Measurements from ENCODE around the gene PDGFRA. TPM values are rescaled to one million over a fixed set of nuclear protein-coding genes. Genes with fewer than 3 reads are reported as not detected.

Gene PDGFRA
- total RNA-seq, 2 experiments from 2014 or later: not detected

DNA sequence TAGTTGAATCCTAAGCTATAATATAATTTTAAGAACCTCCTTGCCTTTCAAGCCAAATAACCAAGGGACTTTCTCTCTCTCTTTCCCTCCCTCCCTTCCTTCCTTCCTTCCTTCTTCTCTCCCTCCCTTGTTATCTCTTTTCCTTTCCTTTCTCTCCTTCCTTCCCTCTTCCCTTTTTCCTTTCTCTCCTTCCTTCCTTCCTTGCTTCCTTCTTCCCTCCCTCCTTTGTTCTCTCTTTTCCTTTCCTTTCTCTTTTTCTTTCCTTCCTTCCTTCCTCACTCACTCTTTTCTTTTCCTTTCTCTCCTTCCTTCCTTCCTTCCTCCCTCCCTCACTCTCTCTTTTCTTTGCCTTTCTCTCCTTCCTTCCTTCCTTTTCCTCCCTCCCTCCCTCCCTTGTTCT is 42.4 kb downstream of the PDGFRA start:
- H3K27me3 Mint-ChIP-seq: peaks cover 30% of the 10 kb centered on the region
- H3K27ac Mint-ChIP-seq: no peak overlapping the region
- no peaks in the 10 kb centered on the region for H3K9me3 Mint-ChIP-seq
- no peak overlapping the region for H3K4me3 Mint-ChIP-seq
- H3K4me1 Mint-ChIP-seq: no peaks in the 10 kb centered on the region
- DNase-seq: no peak
- no peaks in the 10 kb centered on the region for H3K36me3 Mint-ChIP-seq

DNA sequence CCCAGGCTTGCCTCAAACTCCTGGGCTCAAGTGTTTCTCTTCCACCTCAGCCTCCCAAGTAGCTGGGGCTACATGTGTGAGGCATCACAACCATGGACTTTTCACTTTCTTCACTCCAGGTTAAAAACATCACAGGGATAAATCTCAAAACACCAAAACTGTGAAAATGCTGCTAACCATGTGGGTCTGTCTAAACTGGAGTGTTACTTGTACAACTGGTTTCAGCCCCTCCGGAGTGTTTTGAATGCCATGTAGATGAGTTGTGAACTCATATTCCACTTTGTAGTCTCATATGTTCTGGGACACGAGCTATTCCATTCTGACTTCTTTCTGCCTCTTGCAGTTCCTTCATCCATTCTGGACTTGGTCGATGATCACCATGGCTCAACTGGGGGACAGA is 43.0 kb downstream of the PDGFRA start:
- Mint-ChIP-seq H3K9me3 (no peaks in the 10 kb centered on the region), H3K27ac (no peak overlapping the region), H3K27me3 (peaks cover 35% of the 10 kb centered on the region), H3K4me1 (no peaks in the 10 kb centered on the region), H3K36me3 (no peaks in the 10 kb centered on the region), H3K4me3 (no peak overlapping the region)
- no peak for DNase-seq

DNA sequence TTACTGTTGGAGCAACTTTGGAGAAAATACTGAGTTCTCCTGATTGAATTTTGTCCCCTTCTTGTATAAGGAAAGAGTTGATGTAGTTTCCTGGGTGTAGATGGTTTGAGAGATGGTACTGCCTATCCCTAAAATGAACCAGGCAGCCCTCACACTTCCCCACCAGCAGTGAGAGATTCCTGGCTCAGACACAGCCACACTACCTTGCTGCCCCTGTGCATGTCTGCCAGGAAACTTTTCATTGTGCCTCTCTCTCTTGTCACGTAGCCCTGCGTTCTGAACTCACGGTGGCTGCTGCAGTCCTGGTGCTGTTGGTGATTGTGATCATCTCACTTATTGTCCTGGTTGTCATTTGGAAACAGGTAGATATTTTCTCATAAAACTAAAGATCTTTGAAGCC is 45.2 kb downstream of the PDGFRA start:
- Mint-ChIP-seq H3K36me3 (no peaks in the 10 kb centered on the region), H3K4me1 (peaks cover 5% of the 10 kb centered on the region), H3K27me3 (peaks cover 43% of the 10 kb centered on the region), H3K4me3 (no peak overlapping the region), H3K27ac (no peak overlapping the region), H3K9me3 (no peaks in the 10 kb centered on the region)
- DNase-seq: no peak

DNA sequence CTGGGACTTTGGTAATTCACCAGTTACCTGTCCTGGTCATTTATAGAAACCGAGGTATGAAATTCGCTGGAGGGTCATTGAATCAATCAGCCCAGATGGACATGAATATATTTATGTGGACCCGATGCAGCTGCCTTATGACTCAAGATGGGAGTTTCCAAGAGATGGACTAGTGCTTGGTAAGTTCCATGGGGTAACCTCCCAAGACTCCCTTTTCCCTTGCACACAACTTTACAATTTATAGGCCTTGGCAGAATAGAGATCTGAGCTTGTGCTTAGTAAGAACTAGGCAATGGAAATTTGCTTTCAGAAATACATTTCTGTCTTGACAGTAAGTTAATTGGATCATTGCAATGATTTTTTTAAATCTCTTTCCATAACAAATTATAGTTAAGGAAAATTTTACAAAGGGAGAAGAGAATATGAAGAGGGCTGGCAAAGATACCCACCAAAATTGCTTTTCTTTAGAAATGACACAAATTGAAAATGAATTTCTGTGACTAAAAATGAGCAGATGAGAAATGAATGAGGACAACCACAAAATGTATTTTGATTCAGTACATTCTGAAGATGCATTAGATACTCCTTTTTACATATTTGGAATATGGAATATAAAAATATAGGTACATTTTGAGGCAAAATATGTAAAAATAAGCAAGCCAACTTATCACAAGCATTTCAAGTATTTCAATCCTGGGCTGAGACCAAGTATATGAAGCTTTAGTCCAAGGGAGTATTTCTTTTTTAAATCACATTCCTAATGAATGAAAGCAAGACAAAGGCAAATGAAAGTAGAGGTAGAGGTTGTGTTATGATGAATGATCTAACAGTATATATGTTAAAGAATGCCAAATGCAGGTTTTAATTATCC is 45.9 kb downstream of the PDGFRA start:
- no peaks in the 10 kb centered on the region for H3K9me3 Mint-ChIP-seq
- no peak for DNase-seq
- H3K27me3 Mint-ChIP-seq: peaks cover 43% of the 10 kb centered on the region
- no peak overlapping the region for H3K27ac Mint-ChIP-seq
- no peaks in the 10 kb centered on the region for H3K36me3 Mint-ChIP-seq
- no peak overlapping the region for H3K4me3 Mint-ChIP-seq
- peaks cover 5% of the 10 kb centered on the region for H3K4me1 Mint-ChIP-seq

DNA sequence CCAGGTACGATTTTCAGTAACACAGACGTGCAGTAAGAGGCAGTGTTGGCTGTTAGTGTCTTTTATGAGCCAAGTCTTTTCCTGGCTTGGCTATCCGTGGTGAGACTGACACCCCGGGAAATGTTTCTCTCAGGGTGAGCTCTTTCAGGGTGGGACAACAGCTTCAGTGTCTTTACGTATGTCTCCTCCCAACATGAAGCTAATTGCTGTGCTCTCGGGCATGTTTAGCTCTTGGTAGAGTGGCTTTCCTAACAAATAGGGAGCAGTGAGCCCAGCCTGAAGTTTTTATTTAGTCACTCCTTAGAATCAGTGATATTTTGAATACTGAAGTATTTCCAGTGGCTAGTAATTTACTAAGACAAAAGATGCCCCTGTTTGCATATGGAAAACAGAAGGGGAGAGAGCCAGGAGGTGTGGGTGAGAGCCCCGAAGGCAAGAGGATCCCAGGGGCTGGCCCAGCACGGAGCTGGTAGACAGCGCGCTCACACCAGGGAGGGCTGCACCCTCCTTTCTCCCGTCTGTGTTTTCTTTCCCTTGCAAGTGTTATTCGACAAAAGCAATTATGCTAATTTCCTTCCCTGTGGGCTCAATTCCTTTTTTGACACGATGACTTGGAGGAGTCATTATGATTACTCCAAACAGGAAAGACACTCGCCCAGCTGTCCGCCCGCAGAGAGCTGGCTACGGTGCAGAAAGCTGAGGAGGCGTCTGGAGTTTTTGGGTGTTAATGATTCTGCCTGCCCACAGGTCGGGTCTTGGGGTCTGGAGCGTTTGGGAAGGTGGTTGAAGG is 47.7 kb downstream of the PDGFRA start:
- H3K4me1 Mint-ChIP-seq: peaks cover 5% of the 10 kb centered on the region
- no peak overlapping the region for H3K27ac Mint-ChIP-seq
- DNase-seq: no peak
- H3K4me3 Mint-ChIP-seq: no peak overlapping the region
- H3K36me3 Mint-ChIP-seq: no peaks in the 10 kb centered on the region
- peaks cover under 1% of the 10 kb centered on the region for H3K9me3 Mint-ChIP-seq
- H3K27me3 Mint-ChIP-seq: peaks cover 43% of the 10 kb centered on the region

DNA sequence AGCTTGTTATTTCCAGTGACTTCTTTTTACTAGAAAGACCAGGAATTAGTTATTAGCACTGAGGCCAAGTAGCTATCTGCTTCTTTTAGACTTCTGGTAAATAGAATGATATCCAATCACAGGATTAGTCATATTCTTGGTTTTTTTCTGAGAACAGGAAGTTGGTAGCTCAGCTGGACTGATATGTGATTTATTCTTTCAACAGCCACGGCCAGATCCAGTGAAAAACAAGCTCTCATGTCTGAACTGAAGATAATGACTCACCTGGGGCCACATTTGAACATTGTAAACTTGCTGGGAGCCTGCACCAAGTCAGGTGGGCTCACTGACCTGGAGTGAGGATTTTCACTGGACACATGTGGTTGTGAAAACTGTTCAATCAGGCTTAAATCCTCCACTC is 48.6 kb downstream of the PDGFRA start:
- Mint-ChIP-seq H3K4me3 (no peak overlapping the region), H3K27ac (no peak overlapping the region)

DNA sequence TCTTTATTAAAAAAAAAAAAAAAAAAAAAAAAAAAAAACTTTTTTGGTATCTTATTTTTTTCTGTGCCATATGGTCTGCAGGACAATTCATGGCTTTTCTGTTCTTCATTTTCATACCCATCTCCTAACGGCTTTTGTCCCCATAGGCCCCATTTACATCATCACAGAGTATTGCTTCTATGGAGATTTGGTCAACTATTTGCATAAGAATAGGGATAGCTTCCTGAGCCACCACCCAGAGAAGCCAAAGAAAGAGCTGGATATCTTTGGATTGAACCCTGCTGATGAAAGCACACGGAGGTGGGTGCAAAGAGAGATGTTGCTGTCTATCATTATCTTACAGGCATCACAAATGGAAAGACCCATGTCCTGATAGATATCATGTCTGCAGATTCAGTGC is 49.1 kb downstream of the PDGFRA start:
- Mint-ChIP-seq H3K36me3 (no peaks in the 10 kb centered on the region), H3K27me3 (peaks cover 33% of the 10 kb centered on the region), H3K9me3 (peaks cover 8% of the 10 kb centered on the region), H3K4me1 (peaks cover 5% of the 10 kb centered on the region), H3K27ac (no peak overlapping the region), H3K4me3 (no peak overlapping the region)
- DNase-seq: no peak

More for the DNA sequence above, 48.6 kb downstream of the PDGFRA start:
- peaks cover 38% of the 10 kb centered on the region for H3K27me3 Mint-ChIP-seq
- no peaks in the 10 kb centered on the region for H3K36me3 Mint-ChIP-seq
- no peak for DNase-seq
- H3K4me1 Mint-ChIP-seq: peaks cover 5% of the 10 kb centered on the region
- peaks cover 8% of the 10 kb centered on the region for H3K9me3 Mint-ChIP-seq

DNA sequence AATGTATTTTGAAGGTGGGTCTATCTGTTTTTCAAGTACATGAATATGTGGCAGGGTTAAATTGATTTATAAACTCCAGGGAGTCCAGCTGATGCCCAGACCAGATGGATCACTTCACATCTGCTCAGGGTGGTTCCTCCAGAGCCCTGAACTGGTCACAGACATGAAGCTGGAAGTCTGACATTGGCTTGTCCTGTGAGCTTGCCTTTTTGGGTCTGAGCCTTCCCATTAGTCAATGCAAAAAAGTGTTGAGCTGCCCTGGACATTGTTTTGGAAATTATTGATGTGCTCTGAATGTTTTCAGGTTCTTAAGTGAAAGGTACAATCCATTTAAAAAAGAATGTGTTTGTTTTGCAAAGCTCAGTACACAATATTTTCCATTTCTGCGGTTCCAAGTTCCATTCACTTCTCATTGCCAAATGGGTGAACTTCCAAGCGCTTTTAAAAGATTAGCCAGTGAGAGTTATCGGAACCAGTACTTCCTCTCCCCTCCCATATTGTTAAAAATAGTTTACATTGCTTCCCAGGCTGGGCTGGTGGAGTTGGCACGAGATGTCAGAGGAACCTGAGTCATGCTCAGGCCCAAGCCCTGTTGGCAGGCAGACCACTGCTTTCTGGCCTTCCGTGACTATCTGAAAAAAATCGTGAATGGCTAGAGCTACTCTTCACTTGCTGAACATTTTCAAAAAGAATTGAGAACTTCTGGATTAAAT is 52.1 kb downstream of the PDGFRA start:
- Mint-ChIP-seq H3K9me3 (peaks cover 17% of the 10 kb centered on the region), H3K27ac (no peak overlapping the region), H3K4me1 (peaks cover 5% of the 10 kb centered on the region), H3K27me3 (peaks cover 14% of the 10 kb centered on the region), H3K36me3 (no peaks in the 10 kb centered on the region), H3K4me3 (no peak overlapping the region)
- no peak for DNase-seq

DNA sequence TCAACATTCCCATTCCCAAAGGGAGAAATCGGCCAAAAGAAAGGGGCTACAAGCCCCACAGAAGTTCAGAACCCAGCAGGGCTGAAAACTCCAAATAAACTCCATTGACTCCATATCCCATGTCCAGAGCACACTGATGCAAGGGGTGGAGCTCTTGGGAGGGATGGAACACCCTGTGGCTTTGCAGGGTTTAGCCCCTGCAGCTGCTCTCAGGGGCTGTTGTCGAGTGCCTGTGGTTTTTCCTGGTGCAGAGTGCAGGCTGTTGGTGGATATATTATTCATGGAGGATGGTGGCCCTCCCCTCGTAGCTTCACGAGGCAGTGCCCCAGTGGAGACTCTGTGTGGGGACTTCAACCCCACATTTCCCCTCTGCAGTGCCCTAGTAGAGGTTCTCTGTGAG is 53.7 kb downstream of the PDGFRA start:
- DNase-seq: no peak
- Mint-ChIP-seq H3K4me3 (no peak overlapping the region), H3K4me1 (peaks cover under 1% of the 10 kb centered on the region), H3K9me3 (peaks cover 17% of the 10 kb centered on the region), H3K36me3 (no peaks in the 10 kb centered on the region), H3K27ac (no peak overlapping the region), H3K27me3 (peaks cover 2% of the 10 kb centered on the region)

DNA sequence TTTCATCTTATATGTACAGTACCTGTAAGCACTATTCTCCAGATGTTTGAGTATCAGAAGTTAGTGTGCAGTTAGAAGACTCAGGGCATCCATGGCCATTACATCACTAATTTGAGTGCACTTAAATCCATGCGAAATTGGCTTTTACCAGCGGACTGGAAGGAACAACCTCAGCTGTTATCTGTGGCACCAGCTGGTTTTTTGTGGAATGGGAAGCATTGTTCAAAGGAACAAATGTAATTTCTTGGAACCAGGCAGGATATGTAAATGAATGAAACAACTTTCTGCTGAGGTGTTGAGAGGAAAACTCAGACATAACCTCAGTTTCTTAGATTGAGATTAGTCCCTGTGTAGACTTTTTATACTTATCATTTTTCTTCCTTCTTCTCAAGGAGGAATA is 60.2 kb downstream of the PDGFRA start:
- Mint-ChIP-seq H3K4me3 (no peak overlapping the region), H3K9me3 (peaks cover under 1% of the 10 kb centered on the region), H3K27me3 (no peaks in the 10 kb centered on the region), H3K4me1 (no peaks in the 10 kb centered on the region), H3K27ac (no peak overlapping the region), H3K36me3 (no peaks in the 10 kb centered on the region)
- no peak for DNase-seq

DNA sequence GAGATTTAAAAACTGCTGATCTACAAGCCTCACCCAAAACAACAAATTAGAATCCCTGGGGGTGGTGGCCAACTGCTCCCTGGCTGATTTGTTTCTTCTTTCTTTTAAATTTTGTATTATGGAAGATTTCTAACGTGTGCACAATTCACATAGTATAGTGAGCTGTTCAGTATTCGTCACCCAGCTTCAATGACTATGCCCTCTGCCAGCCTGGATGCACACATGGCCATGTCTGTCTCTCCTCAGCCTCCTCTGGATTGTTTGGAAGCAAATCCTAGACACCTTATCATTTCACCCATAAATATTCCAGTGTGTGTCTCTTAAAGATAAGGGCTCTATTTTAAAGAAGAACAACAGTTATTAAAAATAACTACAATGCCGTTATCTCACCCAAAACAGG is 61.9 kb downstream of the PDGFRA start:
- Mint-ChIP-seq H3K4me3 (no peak overlapping the region), H3K36me3 (no peaks in the 10 kb centered on the region), H3K27me3 (no peaks in the 10 kb centered on the region), H3K27ac (no peak overlapping the region), H3K4me1 (no peaks in the 10 kb centered on the region), H3K9me3 (no peaks in the 10 kb centered on the region)
- DNase-seq: no peak

DNA sequence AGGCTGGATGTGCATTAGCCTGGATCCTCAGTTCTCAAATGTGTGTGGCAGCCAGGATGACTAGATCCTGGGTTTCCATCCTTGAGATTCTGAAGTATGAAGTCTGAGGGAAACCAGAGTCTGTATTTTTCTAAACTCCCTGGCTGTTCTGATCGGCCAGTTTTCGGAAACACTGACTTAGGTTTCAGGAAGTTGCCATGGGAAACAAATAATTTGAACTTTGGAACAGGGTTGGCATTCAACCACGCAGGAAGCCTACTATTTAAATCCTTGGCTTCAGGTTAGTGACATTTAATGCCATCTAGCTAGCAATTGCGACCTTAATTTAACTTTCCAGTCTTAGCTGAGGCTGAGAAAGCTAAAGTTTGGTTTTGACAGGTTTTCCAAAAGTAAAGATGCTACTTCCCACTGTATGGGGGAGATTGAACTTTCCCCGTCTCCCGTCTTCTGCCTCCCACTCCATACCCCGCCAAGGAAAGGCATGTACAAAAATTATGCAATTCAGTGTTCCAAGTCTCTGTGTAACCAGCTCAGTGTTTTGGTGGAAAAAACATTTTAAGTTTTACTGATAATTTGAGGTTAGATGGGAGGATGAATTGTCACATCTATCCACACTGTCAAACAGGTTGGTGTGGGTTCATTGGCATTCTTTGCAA is 67.6 kb downstream of the PDGFRA start:
- Mint-ChIP-seq H3K27ac (no peak overlapping the region), H3K36me3 (no peaks in the 10 kb centered on the region), H3K4me3 (no peak overlapping the region), H3K9me3 (peaks cover 4% of the 10 kb centered on the region), H3K27me3 (peaks cover 8% of the 10 kb centered on the region), H3K4me1 (no peaks in the 10 kb centered on the region)
- DNase-seq: no peak

DNA sequence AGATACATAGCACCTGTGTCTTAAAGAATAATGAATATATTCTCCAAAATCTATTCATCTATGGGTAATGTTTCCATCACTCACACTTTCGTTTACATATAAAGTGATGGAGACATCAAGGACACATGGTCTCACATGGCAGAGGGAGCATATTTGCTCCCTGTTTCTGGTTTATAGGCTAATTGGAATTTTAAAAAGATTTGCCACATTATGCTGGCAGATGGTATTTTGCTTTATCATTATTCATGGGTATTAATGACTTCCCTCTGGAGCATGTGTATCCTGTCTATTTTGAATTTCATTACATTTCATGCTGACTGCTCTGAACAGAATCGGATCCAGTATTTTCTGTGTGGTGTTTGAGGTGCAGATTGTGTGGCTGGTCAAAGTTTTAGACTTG is 79.0 kb downstream of the PDGFRA start:
- no peaks in the 10 kb centered on the region for H3K36me3 Mint-ChIP-seq
- H3K27me3 Mint-ChIP-seq: peaks cover 40% of the 10 kb centered on the region
- peaks cover 21% of the 10 kb centered on the region for H3K9me3 Mint-ChIP-seq
- H3K4me3 Mint-ChIP-seq: no peak overlapping the region
- H3K27ac Mint-ChIP-seq: no peak overlapping the region
- DNase-seq: no peak
- no peaks in the 10 kb centered on the region for H3K4me1 Mint-ChIP-seq

DNA sequence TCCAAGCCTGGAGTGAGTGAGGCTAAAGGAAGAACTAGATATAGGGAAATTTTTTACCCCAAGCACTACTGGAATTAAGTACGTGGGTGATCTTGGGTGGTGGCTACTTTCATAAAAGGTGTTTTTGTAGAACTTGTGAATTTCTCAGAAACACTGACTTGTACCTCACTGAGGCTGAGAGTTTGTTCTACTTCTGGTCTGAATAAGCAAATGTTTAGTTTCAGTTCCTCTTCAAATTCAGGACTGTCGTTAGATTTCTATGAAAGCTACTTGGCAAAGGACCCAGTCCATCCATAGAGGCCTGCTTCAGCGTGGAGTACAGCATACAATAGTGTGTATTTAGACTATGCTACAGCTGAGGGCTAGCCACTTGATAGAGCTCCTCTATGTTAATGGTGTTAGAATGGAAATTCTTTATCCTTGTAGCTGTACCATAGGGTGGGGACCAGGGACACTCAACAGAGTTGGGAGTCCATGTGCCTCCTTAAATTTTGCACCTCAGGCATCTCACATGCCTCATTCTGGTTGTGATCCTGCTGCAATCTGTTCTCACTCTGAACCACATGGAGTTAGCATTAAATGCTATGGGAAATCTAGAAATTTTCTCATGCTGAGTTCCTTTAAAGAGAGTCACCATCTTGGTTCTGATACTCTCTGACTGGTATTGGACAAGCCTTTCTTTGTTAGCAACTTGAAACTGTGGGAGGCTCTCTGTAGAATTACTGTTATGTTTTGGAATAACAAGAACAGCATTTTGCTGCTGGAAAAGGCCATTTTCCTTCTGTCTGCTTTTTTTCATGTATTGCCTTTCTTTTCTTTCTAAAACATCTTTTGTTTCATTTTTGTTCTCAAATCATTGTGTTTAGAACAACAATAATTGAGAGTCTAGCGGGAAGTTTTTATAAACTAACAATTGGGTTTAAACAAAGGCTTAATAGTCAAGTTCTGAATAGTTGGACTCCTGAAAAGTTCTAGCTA is 86.8 kb downstream of the PDGFRA start:
- DNase-seq: no peak
- Mint-ChIP-seq H3K4me3 (no peak overlapping the region), H3K27me3 (peaks cover 16% of the 10 kb centered on the region), H3K4me1 (peaks cover 11% of the 10 kb centered on the region), H3K36me3 (no peaks in the 10 kb centered on the region), H3K9me3 (no peaks in the 10 kb centered on the region), H3K27ac (no peak overlapping the region)
